Gastroesophageal sphincter (tissue), 3 donors: ENCODE data around the gene RAI1.

Source experiments
- EP300 ChIP-seq: sonication (generic); formaldehyde crosslinking; IDR thresholded peaks from one replicate; pipeline ENCODE4 v1.6.1; 2017; ENCODE audit warnings: antibody characterized with exemption, mild to moderate bottlenecking
- TF ChIP-seq, protein P1 (sequence below), 4 experiments: fragments of 200-600 bp in 2 of 4; fragments of 450-650 bp in 2 of 4; sonication (generic) in 1 of 4; IDR thresholded peaks; one replicate each; pipeline ENCODE4 v1.5.1; 2017 to 2019; ENCODE audit warnings: antibody characterized with exemption in 4 of 4, mild to moderate bottlenecking in 2 of 4, moderate library complexity in 2 of 4

DNA sequence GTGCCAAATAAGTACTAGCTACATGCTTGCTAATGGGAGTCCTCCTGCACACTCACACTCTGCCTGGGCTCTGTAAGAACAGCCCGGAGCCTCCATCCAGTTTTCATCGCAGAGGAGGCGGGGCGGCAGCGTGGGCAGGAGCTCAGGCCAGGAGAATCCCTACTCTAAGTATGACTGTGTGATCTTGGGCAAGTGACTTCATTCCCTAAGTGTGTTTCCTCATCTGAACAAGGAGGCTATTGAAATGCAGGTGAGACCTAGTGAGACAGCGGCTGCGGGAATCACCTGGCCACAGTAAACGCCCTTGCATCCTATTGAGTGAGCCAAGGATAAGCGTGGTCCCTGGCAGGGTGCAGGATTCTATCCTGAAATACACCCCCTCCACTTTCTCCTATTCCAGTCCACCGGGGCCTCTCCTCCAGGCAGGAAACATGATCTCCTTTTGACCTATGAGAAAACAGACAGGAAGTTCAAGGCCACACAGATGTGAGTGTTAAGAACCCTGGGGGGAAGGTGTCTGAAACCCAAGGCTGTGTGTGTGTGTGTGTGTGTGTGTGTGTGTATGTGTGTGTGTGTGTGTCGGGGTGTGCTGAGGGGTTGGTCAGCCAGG, 5.2 kb upstream of the RAI1 start:
- TF ChIP-seq EP300 = no peak
- TF ChIP-seq, protein P1, sequence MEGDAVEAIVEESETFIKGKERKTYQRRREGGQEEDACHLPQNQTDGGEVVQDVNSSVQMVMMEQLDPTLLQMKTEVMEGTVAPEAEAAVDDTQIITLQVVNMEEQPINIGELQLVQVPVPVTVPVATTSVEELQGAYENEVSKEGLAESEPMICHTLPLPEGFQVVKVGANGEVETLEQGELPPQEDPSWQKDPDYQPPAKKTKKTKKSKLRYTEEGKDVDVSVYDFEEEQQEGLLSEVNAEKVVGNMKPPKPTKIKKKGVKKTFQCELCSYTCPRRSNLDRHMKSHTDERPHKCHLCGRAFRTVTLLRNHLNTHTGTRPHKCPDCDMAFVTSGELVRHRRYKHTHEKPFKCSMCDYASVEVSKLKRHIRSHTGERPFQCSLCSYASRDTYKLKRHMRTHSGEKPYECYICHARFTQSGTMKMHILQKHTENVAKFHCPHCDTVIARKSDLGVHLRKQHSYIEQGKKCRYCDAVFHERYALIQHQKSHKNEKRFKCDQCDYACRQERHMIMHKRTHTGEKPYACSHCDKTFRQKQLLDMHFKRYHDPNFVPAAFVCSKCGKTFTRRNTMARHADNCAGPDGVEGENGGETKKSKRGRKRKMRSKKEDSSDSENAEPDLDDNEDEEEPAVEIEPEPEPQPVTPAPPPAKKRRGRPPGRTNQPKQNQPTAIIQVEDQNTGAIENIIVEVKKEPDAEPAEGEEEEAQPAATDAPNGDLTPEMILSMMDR (IDR thresholded peaks at IDR 0.05) = no peak
